ENCODE results near the gene POM121L2.
"Not testable (repeated sequence)": the region's sequence is repeated elsewhere in the genome, so short reads cannot be mapped to it uniquely, and the experiment has no call there.

The POM121L2 gene

GRCh38 chr6:27283279-27283678, 28.8 kb downstream of the POM121L2 start:
- H3K36me3 Mint-ChIP-seq, result peaks cover 7% of the 10 kb centered on the region
- peaks cover 27% of the 10 kb centered on the region for H3K27me3 Mint-ChIP-seq
- ATAC-seq (ENCODE audit: low read depth) (no peak), DNase-seq (ENCODE audit: low spot score in 2 of 2) (no peak)
- H3K27ac Mint-ChIP-seq, result peak overlapping the region; percentile 72
- H3K4me3 Mint-ChIP-seq, result no peak overlapping the region
- peaks cover 9% of the 10 kb centered on the region for H3K9me3 Mint-ChIP-seq
- H3K4me1 Mint-ChIP-seq, result no peaks in the 10 kb centered on the region

DNA sequence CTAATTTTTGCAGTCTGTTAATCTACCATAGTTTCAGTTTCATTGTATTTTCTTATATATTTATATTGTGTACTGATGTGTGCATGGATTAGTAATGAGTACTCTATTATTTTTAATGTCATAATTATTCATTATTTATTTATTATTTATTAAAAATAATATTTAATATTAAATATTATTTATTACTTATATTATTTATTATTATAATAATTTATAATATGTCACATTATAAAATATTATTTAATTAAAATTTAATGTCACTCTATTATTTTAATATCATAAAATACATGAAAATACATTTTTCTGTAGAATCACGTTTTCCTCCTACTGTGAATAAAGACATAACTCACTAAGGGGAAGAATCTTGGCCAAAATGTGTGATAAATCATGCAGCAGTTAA, 30.5 kb downstream of the POM121L2 start:
- Mint-ChIP-seq H3K27me3 (peaks cover 32% of the 10 kb centered on the region), H3K36me3 (peaks cover 10% of the 10 kb centered on the region), H3K9me3 (peaks cover 16% of the 10 kb centered on the region), H3K4me1 (no peaks in the 10 kb centered on the region), H3K4me3 (no peak overlapping the region), H3K27ac (no peak overlapping the region)
- ATAC-seq (ENCODE audit: low read depth), result no peak
- no peak for DNase-seq (ENCODE audit: low spot score in 2 of 2)

DNA sequence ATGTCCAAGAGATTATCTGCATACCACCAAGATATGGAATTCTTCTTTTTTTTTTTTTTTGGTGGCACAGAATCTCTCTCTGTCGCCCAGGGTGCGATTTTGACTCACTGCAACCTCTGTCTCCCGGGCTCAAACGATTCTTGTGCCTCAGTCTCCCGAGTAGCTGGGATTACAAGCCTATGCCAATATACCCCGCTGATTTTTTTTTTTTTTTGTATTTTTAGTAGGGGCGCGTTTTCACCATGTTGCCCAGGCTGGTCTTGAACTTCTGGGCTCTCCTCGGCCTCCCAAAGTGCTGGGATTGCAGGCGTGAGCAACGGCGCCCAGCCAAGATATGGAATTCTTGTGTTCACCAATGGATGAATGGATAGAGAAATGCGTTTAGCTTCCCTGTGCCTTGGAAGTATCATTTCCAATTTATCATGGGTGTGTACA, 31.0 kb downstream of the POM121L2 start:
- Mint-ChIP-seq H3K4me1 (no peaks in the 10 kb centered on the region), H3K36me3 (peaks cover 10% of the 10 kb centered on the region), H3K4me3 (no peak overlapping the region), H3K27ac (no peak overlapping the region), H3K27me3 (peaks cover 30% of the 10 kb centered on the region), H3K9me3 (peaks cover 16% of the 10 kb centered on the region)
- DNase-seq (ENCODE audit: low spot score in 2 of 2) (no peak), ATAC-seq (ENCODE audit: low read depth) (no peak)

DNA sequence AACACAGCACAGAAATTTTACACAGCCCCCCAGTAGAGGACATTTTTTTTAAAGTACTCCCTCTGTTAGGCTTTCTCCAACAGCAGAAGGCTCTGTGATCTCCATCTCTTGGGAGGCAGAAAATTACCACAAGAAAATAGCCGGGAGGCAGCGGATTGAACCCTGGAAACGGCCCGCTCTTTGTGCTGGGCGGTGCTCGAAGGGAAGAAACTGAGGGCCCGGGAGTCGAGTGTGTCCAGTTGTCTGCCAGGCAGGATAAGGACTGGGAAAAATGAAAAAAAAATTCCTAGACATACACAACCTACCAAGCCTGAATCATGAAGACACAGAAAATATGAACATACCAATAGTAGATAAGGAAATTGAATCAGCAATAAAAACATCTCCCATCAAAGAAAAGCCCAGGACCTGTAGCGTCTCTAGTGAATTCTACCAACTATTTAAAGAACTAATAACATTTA, 31.5 kb downstream of the POM121L2 start:
- no peak overlapping the region for H3K27ac Mint-ChIP-seq
- H3K27me3 Mint-ChIP-seq, result peaks cover 27% of the 10 kb centered on the region
- ATAC-seq (ENCODE audit: low read depth) (no peak), DNase-seq (ENCODE audit: low spot score in 2 of 2) (no peak)
- no peak overlapping the region for H3K4me3 Mint-ChIP-seq
- H3K9me3 Mint-ChIP-seq, result peaks cover 16% of the 10 kb centered on the region
- peaks cover 8% of the 10 kb centered on the region for H3K36me3 Mint-ChIP-seq
- H3K4me1 Mint-ChIP-seq, result no peaks in the 10 kb centered on the region

DNA sequence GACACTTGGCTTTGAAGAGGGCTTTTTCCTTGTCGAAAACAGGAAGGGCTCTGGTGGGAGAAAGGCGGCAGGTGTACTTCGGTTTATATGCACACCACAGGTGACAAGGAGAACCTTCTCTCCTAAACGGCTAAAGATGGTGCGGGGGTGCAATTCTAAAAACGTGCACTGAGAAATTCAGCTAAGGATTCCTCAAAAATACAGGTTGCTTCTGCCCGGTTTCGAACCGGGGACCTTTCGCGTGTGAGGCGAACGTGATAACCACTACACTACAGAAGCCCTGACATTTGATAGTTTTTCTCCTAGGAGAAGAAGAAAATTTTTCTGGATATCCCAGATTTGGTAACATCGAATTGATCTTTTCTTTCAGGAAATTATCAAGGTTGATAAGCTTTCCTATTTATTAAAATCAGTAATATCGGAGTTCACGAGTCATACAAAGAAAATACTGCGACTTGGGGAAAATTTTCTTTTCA, 32.0 kb downstream of the POM121L2 start:
- Mint-ChIP-seq H3K36me3 (peaks cover 6% of the 10 kb centered on the region), H3K9me3 (peaks cover 14% of the 10 kb centered on the region), H3K27me3 (peaks cover 24% of the 10 kb centered on the region), H3K4me1 (no peaks in the 10 kb centered on the region), H3K4me3 (no peak overlapping the region), H3K27ac (peak overlapping the region; percentile 48)
- no peak for DNase-seq (ENCODE audit: low spot score in 2 of 2)
- ATAC-seq (ENCODE audit: low read depth), result no peak

GRCh38 chr6:27279513-27280063, 32.5 kb downstream of the POM121L2 start:
- no peak for DNase-seq (ENCODE audit: low spot score in 2 of 2)
- Mint-ChIP-seq H3K4me3 (no peak overlapping the region), H3K9me3 (peaks cover 11% of the 10 kb centered on the region), H3K27me3 (peaks cover 21% of the 10 kb centered on the region), H3K36me3 (peaks cover 3% of the 10 kb centered on the region), H3K27ac (peak overlapping the region; percentile 48), H3K4me1 (no peaks in the 10 kb centered on the region)
- no peak for ATAC-seq (ENCODE audit: low read depth)

DNA sequence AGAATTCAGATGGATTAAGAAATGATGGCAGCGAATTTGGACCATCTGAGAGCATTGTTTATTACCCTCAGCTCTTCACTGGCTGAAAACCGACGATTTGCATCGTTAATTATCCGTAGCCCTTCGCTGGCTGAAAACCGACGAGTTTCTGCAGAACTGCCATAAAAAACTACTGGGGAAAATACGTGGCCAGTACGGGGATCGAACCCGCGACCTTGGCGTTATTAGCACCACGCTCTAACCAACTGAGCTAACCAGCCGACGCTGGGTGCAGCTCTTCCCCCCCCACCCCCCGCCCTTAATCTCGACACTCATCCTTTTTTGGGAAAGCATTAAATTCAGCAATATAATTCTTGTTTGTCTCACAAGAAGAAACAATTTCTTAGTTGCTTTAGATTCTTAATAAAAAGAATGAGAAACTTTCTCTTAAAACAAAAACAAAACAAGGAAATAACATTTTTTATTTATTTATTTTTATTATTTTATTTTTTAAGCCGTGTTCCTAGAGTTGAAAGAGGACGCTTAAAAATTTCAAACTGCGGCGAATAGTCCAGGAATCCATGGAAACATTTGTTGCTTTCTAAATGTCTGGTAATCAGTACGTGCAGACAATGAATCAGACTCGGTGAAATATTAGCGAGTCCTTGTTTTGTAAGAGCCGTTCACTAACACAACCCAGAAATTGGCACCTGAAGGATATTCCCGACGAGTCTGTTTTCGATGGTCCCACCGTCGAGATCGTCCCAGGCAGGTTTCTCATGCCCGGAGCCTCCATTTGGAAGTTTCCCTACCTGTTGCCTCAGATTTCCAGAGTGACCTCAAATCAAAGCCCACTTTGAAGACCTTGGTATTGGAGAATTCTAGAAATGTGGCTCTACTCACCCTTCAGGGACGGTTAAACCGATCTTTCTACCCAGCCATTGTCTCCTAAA, 36.8 kb downstream of the POM121L2 start:
- no peak for DNase-seq (ENCODE audit: low spot score in 2 of 2)
- H3K9me3 Mint-ChIP-seq, result peaks cover 8% of the 10 kb centered on the region

DNA sequence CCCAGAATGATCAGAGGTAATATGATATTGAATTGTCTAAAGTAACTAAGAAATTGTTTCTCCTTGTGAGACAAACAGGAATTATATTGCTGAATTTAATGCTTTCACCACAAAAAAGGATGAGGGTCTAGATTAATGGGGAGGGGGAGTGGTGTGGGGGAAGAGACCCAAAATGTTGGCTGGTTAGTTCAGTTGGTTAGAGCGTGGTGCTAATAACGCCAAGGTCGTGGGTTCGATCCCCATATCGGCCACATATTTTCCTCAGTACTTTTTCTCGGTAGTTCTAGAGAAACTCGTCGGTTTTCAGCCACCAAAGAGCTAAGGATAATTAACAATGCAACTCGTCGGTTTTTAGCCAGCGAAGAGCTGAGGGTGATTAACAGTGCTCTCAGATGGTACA, 38.3 kb downstream of the POM121L2 start:
- Mint-ChIP-seq H3K4me1 (no peaks in the 10 kb centered on the region), H3K27me3 (peaks cover 25% of the 10 kb centered on the region), H3K9me3 (peaks cover 8% of the 10 kb centered on the region), H3K36me3 (peaks cover 3% of the 10 kb centered on the region), H3K27ac (no peak overlapping the region), H3K4me3 (no peak overlapping the region)
- DNase-seq (ENCODE audit: low spot score in 2 of 2) (no peak), ATAC-seq (ENCODE audit: low read depth) (no peak)

More for the DNA sequence above, 36.8 kb downstream of the POM121L2 start:
- H3K4me1 Mint-ChIP-seq, result no peaks in the 10 kb centered on the region
- no peak overlapping the region for H3K27ac Mint-ChIP-seq
- H3K27me3 Mint-ChIP-seq, result peaks cover 25% of the 10 kb centered on the region
- ATAC-seq (ENCODE audit: low read depth), result no peak
- no peak overlapping the region for H3K4me3 Mint-ChIP-seq
- peaks cover 3% of the 10 kb centered on the region for H3K36me3 Mint-ChIP-seq

- Mint-ChIP-seq H3K4me1 (no peaks in the 10 kb centered on the region), H3K27ac (no peak overlapping the region), H3K9me3 (no peaks in the 10 kb centered on the region), H3K4me3 (no peak overlapping the region), H3K36me3 (no peaks in the 10 kb centered on the region), H3K27me3 (peaks cover 21% of the 10 kb centered on the region)
- ATAC-seq (ENCODE audit: low read depth) (no peak), DNase-seq (ENCODE audit: low spot score in 2 of 2) (no peak)
These were observed 43.3 kb downstream of the POM121L2 start for GRCh38 chr6:27268803-27269202.

- Mint-ChIP-seq H3K4me1 (no peaks in the 10 kb centered on the region), H3K27me3 (peaks cover 17% of the 10 kb centered on the region), H3K36me3 (no peaks in the 10 kb centered on the region), H3K4me3 (no peak overlapping the region), H3K27ac (no peak overlapping the region), H3K9me3 (no peaks in the 10 kb centered on the region)
- ATAC-seq (ENCODE audit: low read depth), result no peak
- DNase-seq (ENCODE audit: low spot score in 2 of 2), result no peak
These were observed 44.1 kb downstream of the POM121L2 start for GRCh38 chr6:27267857-27268434.

DNA sequence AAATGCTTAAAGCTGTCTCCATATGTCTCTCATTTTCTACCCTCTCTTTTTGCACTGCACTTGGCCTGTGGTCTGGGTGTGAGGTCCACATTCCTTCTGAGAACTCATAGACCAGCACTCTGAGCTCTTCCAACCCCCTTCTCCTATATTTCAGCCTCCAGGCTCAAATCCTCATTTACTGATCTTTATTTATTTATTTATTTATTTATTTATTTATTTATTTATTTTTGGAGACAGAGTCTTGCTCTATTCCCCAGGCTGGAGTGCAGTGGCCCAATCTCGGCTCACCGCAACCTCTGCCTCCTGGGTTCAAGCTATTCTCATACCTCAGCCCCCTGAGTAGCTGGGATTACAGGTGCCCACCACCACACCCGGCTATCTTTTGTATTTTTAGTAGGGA, 45.1 kb downstream of the POM121L2 start:
- not testable (repeated sequence) for ATAC-seq (ENCODE audit: low read depth); H3K4me3 Mint-ChIP-seq; H3K9me3 Mint-ChIP-seq; H3K36me3 Mint-ChIP-seq; H3K4me1 Mint-ChIP-seq; H3K27ac Mint-ChIP-seq; DNase-seq (ENCODE audit: low spot score in 2 of 2)
- peaks cover 17% of the 10 kb centered on the region for H3K27me3 Mint-ChIP-seq

DNA sequence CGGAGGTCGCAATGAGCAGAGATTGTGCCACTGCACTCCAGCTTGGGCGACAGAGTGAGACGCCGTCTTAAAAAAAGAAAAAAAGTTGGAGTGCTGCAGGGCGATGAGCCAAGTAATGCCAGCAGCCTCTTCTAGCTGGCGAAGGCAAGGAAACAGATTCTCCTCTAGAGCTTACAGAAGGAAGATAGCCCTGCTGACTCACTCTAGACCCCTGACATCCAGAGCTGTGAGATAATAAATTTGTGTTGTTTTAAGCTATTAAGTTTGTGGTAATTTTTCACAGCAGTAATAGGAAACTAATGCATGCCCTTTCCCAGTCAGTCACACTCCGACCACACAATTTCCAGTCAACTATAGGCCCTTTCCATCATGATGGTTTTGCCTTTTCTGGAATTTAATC, 48.2 kb downstream of the POM121L2 start:
- no peaks in the 10 kb centered on the region for H3K9me3 Mint-ChIP-seq
- DNase-seq (ENCODE audit: low spot score in 2 of 2) (no peak), ATAC-seq (ENCODE audit: low read depth) (no peak)
- no peak overlapping the region for H3K27ac Mint-ChIP-seq
- H3K27me3 Mint-ChIP-seq, result peaks cover 20% of the 10 kb centered on the region
- no peaks in the 10 kb centered on the region for H3K36me3 Mint-ChIP-seq
- no peak overlapping the region for H3K4me3 Mint-ChIP-seq
- no peaks in the 10 kb centered on the region for H3K4me1 Mint-ChIP-seq

GRCh38 chr6:27260836-27261375, 51.2 kb downstream of the POM121L2 start:
- peaks cover 2% of the 10 kb centered on the region for H3K36me3 Mint-ChIP-seq
- H3K4me3 Mint-ChIP-seq, result no peak overlapping the region
- no peaks in the 10 kb centered on the region for H3K4me1 Mint-ChIP-seq
- ATAC-seq (ENCODE audit: low read depth) (no peak), DNase-seq (ENCODE audit: low spot score in 2 of 2) (no peak)
- peaks cover 15% of the 10 kb centered on the region for H3K27me3 Mint-ChIP-seq
- H3K9me3 Mint-ChIP-seq, result no peaks in the 10 kb centered on the region
- no peak overlapping the region for H3K27ac Mint-ChIP-seq

DNA sequence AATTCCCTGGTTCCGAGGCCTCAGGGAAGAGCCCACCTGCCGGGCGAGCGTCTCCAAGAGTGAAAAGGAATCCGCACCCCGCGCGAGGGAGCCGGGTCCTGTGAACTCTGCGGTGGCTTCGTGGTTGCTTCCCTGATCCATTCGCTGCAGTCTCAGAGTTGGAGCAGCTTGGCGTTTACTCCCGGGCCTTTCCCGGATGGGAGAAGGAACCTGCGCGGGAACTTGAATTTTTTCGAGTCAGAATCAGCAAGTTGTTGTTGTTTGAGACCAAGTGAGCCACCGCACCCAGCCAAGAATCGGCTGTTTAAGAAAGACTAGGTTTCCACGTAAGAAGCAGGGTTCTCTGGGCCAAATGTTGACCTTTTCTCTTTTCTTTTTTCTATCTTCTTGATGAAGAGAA, 51.7 kb downstream of the POM121L2 start:
- no peak overlapping the region for H3K27ac Mint-ChIP-seq
- ATAC-seq (ENCODE audit: low read depth) (no peak), DNase-seq (ENCODE audit: low spot score in 2 of 2) (no peak)
- H3K4me1 Mint-ChIP-seq, result no peaks in the 10 kb centered on the region
- H3K36me3 Mint-ChIP-seq, result peaks cover 5% of the 10 kb centered on the region
- H3K27me3 Mint-ChIP-seq, result peaks cover 19% of the 10 kb centered on the region
- no peaks in the 10 kb centered on the region for H3K9me3 Mint-ChIP-seq
- no peak overlapping the region for H3K4me3 Mint-ChIP-seq
